Panc1 (cell line): Measurements from ENCODE around the gene LY6G5B.

Experiments
- POLR2AphosphoS5 ChIP-seq: IDR thresholded peaks from 2 replicates; pipeline ENCODE4 v1.6.1; 2012; ENCODE audit warnings: mild to moderate bottlenecking, low read depth, low read length, moderate library complexity
- TF ChIP-seq, protein P1 (sequence below): fragments of 450-650 bp; IDR thresholded peaks from 2 replicates; pipeline ENCODE4 v1.5.1; 2017; ENCODE audit warnings: mild to moderate bottlenecking
- TF ChIP-seq, protein P2 (sequence below), 2 experiments: IDR thresholded peaks; 2 replicates each; pipeline ENCODE4 v1.6.1; 2011 to 2012; ENCODE audit warnings: low read depth in 2 of 2, control low read depth in 1 of 2, low read length in 1 of 2, mild to moderate bottlenecking in 1 of 2, moderate library complexity in 1 of 2; ENCODE audit not compliant: insufficient read depth in 1 of 2

DNA sequence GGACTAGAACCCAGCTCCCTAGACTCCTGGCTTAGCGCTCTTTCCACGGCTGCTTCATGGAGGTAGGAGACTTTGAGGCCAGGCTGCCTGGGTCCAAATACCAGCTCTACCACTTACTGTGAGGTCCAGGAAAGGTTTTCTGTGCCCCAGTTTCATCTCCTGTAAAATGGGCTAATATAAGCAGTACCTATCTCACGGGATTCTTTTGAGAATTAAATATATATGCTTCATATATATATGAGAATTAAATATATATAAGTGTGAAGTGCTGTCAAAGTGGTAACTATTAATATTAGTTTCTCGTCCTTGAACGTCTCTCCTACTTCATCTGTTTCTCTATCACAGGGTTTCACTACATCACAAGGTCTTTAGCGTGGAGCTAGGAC, 21.3 kb downstream of the LY6G5B start:
- TF ChIP-seq, protein P1, sequence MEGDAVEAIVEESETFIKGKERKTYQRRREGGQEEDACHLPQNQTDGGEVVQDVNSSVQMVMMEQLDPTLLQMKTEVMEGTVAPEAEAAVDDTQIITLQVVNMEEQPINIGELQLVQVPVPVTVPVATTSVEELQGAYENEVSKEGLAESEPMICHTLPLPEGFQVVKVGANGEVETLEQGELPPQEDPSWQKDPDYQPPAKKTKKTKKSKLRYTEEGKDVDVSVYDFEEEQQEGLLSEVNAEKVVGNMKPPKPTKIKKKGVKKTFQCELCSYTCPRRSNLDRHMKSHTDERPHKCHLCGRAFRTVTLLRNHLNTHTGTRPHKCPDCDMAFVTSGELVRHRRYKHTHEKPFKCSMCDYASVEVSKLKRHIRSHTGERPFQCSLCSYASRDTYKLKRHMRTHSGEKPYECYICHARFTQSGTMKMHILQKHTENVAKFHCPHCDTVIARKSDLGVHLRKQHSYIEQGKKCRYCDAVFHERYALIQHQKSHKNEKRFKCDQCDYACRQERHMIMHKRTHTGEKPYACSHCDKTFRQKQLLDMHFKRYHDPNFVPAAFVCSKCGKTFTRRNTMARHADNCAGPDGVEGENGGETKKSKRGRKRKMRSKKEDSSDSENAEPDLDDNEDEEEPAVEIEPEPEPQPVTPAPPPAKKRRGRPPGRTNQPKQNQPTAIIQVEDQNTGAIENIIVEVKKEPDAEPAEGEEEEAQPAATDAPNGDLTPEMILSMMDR = no peak
- TF ChIP-seq POLR2AphosphoS5 = no peak
- TF ChIP-seq, protein P2, sequence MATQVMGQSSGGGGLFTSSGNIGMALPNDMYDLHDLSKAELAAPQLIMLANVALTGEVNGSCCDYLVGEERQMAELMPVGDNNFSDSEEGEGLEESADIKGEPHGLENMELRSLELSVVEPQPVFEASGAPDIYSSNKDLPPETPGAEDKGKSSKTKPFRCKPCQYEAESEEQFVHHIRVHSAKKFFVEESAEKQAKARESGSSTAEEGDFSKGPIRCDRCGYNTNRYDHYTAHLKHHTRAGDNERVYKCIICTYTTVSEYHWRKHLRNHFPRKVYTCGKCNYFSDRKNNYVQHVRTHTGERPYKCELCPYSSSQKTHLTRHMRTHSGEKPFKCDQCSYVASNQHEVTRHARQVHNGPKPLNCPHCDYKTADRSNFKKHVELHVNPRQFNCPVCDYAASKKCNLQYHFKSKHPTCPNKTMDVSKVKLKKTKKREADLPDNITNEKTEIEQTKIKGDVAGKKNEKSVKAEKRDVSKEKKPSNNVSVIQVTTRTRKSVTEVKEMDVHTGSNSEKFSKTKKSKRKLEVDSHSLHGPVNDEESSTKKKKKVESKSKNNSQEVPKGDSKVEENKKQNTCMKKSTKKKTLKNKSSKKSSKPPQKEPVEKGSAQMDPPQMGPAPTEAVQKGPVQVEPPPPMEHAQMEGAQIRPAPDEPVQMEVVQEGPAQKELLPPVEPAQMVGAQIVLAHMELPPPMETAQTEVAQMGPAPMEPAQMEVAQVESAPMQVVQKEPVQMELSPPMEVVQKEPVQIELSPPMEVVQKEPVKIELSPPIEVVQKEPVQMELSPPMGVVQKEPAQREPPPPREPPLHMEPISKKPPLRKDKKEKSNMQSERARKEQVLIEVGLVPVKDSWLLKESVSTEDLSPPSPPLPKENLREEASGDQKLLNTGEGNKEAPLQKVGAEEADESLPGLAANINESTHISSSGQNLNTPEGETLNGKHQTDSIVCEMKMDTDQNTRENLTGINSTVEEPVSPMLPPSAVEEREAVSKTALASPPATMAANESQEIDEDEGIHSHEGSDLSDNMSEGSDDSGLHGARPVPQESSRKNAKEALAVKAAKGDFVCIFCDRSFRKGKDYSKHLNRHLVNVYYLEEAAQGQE (IDR thresholded peaks at IDR 0.05; ENCODE audit: insufficient read depth in 1 of 2, low read depth in 2 of 2, low read length in 1 of 2) = no peak
